ENCODE measurements around the gene PRKD1. TPM values are rescaled to one million over a fixed set of nuclear protein-coding genes. Genes with fewer than 3 reads are reported as not detected.

The PRKD1 gene
- 11.5 TPM for polyA plus RNA-seq (2013, experiment 1 of 4)
- 11.7 TPM for polyA plus RNA-seq (2013, experiment 2 of 4)
- 11.0 TPM for polyA plus RNA-seq (2013, experiment 3 of 4)
- 11.2 TPM for polyA plus RNA-seq (2013, experiment 4 of 4)

- WGBS, 2 experiments, result 0% methylated on average over 91 of the region's 91 CpGs
- H3K36me3 ChIP-seq (ENCODE audit: control insufficient read depth, insufficient read depth, low read length), result no peaks in the 10 kb centered on the region
- H3K27me3 ChIP-seq (ENCODE audit: control insufficient read depth, insufficient read depth, low read length, poor library complexity, severe bottlenecking), result peaks cover 38% of the 10 kb centered on the region
- H3K9me3 ChIP-seq (ENCODE audit: control insufficient read depth, low read length), result no peaks in the 10 kb centered on the region
- no peak within 1 kb of the TSS for H3K27ac ChIP-seq (ENCODE audit: insufficient read depth, low read depth, low read length, poor library complexity, severe bottlenecking)
- H3K4me1 ChIP-seq (ENCODE audit: control insufficient read depth, insufficient read depth, low read length), result peaks cover 16% of the 10 kb centered on the region
- H3K4me3 ChIP-seq (ENCODE audit: insufficient read depth, low read depth, low read length), result peak within 1 kb of the TSS; percentile 75
These were observed at the start of gene PRKD1 for GRCh38 chr14:29927376-29928116. TSS of gene PRKD1 (minus strand) at chr14:29927847.

DNA sequence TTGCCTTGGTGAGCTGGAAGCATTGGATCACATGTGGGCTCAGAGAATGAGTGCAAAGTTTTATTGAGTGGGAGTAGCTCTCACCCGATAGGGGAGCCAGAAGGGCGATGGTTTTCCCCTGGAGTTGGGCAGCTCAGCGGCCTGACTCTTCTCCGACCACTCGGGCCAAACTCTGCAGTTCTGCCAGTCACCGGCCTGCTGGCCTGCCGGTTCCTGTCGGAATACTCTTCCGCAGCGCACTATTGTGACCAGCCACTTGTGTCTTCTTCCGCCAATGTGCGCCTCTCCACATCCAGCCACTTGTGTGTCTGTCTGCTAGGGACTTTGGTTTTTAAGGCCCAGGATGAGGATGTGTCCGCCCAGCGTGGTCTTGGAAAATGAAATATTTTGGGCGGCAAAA, 43.5 kb upstream of the PRKD1 start:
- Histone ChIP-seq H3K4me1 (ENCODE audit: control insufficient read depth, insufficient read depth, low read length) (no peaks in the 10 kb centered on the region), H3K27ac (ENCODE audit: insufficient read depth, low read depth, low read length, poor library complexity, severe bottlenecking) (no peak overlapping the region), H3K9me3 (ENCODE audit: control insufficient read depth, low read length) (no peaks in the 10 kb centered on the region), H3K4me3 (ENCODE audit: insufficient read depth, low read depth, low read length) (no peak overlapping the region), H3K27me3 (ENCODE audit: control insufficient read depth, insufficient read depth, low read length, poor library complexity, severe bottlenecking) (no peaks in the 10 kb centered on the region), H3K36me3 (ENCODE audit: control insufficient read depth, insufficient read depth, low read length) (no peaks in the 10 kb centered on the region)
- WGBS, 2 experiments, result 97% methylated on average over 15 of the region's 15 CpGs

DNA sequence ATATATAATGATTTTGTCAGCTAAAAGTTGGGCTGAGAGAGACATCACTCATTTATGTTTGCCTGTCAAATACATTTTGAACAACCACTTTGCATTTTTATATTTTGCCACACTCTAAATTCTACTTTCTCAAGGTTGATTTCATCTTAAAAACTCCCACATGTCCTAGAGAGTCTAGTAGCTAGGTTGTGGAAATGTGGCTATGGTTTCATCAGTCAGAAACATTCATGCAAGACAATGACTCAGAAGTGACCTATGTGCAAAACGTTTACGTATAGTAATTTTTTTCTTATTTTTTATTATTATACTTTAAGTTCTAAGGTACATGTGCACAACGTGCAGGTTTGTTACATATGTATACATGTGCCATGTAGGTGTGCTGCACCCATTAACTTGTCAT, 27.4 kb upstream of the PRKD1 start:
- Histone ChIP-seq H3K4me3 (ENCODE audit: insufficient read depth, low read depth, low read length) (no peak overlapping the region), H3K4me1 (ENCODE audit: control insufficient read depth, insufficient read depth, low read length) (no peaks in the 10 kb centered on the region), H3K9me3 (ENCODE audit: control insufficient read depth, low read length) (no peaks in the 10 kb centered on the region), H3K27ac (ENCODE audit: insufficient read depth, low read depth, low read length, poor library complexity, severe bottlenecking) (no peak overlapping the region), H3K36me3 (ENCODE audit: control insufficient read depth, insufficient read depth, low read length) (no peaks in the 10 kb centered on the region), H3K27me3 (ENCODE audit: control insufficient read depth, insufficient read depth, low read length, poor library complexity, severe bottlenecking) (no peaks in the 10 kb centered on the region)
- WGBS, 2 experiments, result 100% methylated on average over 2 of the region's 3 CpGs; no CpG with 5 or more reads in 1 of the 2 experiments

DNA sequence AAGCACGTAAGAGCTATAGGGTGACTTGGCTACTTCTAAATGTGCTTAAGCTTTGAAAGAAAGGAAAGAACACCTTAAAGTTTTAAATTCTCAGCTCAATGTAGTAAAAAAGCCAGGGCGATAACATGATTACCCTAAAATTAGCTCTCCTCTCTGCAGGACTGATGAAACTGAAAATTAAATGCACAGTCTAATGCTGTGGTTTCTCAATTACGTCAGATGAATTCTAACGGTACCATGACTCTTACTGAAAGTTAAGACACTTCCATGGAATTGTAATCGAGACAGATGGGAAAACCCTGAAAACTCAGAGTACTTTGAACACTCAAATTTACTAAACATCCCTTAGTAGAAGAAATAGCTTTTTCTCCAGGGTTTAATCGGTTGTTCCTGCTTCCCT, 25.9 kb upstream of the PRKD1 start:
- no peaks in the 10 kb centered on the region for H3K27me3 ChIP-seq (ENCODE audit: control insufficient read depth, insufficient read depth, low read length, poor library complexity, severe bottlenecking)
- H3K36me3 ChIP-seq (ENCODE audit: control insufficient read depth, insufficient read depth, low read length), result no peaks in the 10 kb centered on the region
- 93 to 94% methylated on average over 6 of the region's 6 CpGs for WGBS, 2 experiments
- H3K27ac ChIP-seq (ENCODE audit: insufficient read depth, low read depth, low read length, poor library complexity, severe bottlenecking), result no peak overlapping the region
- no peaks in the 10 kb centered on the region for H3K4me1 ChIP-seq (ENCODE audit: control insufficient read depth, insufficient read depth, low read length)
- no peak overlapping the region for H3K4me3 ChIP-seq (ENCODE audit: insufficient read depth, low read depth, low read length)
- H3K9me3 ChIP-seq (ENCODE audit: control insufficient read depth, low read length), result no peaks in the 10 kb centered on the region

DNA sequence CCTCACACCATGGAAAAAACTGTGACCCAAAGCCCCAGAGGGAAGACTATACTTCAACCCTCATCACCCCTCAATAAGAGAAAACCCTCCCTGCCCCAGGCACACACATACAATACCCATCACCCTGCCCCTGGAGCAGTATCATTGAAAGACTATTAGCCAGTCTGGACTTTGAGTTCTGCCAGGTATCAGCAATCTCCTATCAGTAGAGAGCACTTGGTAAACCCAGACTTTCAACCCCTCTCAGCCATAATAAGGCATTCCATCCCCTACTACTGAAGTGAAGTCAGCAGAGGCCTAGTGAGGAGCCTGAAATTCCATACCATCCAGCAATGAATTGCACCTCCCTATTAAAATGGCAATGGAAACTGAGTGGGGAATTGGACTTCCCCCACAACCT, 16.4 kb upstream of the PRKD1 start:
- Histone ChIP-seq H3K27ac (ENCODE audit: insufficient read depth, low read depth, low read length, poor library complexity, severe bottlenecking) (no peak overlapping the region), H3K27me3 (ENCODE audit: control insufficient read depth, insufficient read depth, low read length, poor library complexity, severe bottlenecking) (no peaks in the 10 kb centered on the region), H3K9me3 (ENCODE audit: control insufficient read depth, low read length) (no peaks in the 10 kb centered on the region), H3K4me1 (ENCODE audit: control insufficient read depth, insufficient read depth, low read length) (no peaks in the 10 kb centered on the region), H3K36me3 (ENCODE audit: control insufficient read depth, insufficient read depth, low read length) (no peaks in the 10 kb centered on the region), H3K4me3 (ENCODE audit: insufficient read depth, low read depth, low read length) (no peak overlapping the region)

DNA sequence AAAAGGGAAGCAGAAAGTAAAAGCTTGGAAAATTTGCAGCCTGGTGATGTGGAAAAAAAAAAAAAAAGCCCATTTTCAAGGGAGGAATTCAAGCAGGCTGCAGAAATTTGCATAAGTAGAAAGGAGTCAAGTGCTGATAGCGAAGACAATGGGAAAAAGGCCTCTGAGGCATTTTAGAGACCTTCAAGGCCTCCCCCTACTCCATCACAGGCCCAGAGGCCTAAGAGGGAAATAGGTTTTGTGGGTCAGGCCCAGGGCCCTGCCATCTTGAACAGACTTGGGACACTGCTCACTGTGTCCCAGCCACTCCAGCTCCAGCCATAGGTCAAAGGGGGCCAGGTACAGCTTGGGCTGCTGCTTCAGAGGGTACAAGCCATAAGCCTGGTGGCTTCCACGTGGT, 13.8 kb upstream of the PRKD1 start:
- Histone ChIP-seq H3K4me1 (ENCODE audit: control insufficient read depth, insufficient read depth, low read length) (no peaks in the 10 kb centered on the region), H3K36me3 (ENCODE audit: control insufficient read depth, insufficient read depth, low read length) (no peaks in the 10 kb centered on the region), H3K9me3 (ENCODE audit: control insufficient read depth, low read length) (no peaks in the 10 kb centered on the region), H3K27me3 (ENCODE audit: control insufficient read depth, insufficient read depth, low read length, poor library complexity, severe bottlenecking) (no peaks in the 10 kb centered on the region), H3K27ac (ENCODE audit: insufficient read depth, low read depth, low read length, poor library complexity, severe bottlenecking) (no peak overlapping the region), H3K4me3 (ENCODE audit: insufficient read depth, low read depth, low read length) (no peak overlapping the region)
- WGBS, 2 experiments, result 67 to 77% methylated on average over 1 to 2 of the region's 2 CpGs

- 77 to 89% methylated on average over 3 of the region's 3 CpGs for WGBS, 2 experiments
- Histone ChIP-seq H3K4me1 (ENCODE audit: control insufficient read depth, insufficient read depth, low read length) (no peaks in the 10 kb centered on the region), H3K9me3 (ENCODE audit: control insufficient read depth, low read length) (no peaks in the 10 kb centered on the region), H3K36me3 (ENCODE audit: control insufficient read depth, insufficient read depth, low read length) (no peaks in the 10 kb centered on the region), H3K27ac (ENCODE audit: insufficient read depth, low read depth, low read length, poor library complexity, severe bottlenecking) (no peak overlapping the region), H3K4me3 (ENCODE audit: insufficient read depth, low read depth, low read length) (no peak overlapping the region), H3K27me3 (ENCODE audit: control insufficient read depth, insufficient read depth, low read length, poor library complexity, severe bottlenecking) (no peaks in the 10 kb centered on the region)
These were observed 12.8 kb upstream of the PRKD1 start for GRCh38 chr14:29940482-29940881.

DNA sequence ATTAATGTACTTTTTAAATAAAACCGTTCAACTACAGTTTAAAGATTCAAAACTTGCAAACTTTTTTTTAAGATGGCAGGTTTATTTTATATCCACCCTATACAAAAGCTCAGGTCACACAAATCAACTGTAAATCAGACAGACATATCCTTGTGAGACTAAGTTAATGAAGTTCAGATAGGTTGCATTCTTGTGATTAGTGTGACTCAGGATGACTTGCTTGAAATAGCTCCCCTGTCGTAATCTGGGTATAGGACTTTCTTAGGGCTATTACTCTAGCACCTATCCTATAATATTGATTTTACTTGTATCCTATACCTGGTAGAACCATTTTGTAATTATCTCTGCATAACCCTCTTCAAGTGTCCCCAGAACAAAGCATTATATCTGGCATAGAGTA, 9.5 kb upstream of the PRKD1 start:
- Histone ChIP-seq H3K4me3 (ENCODE audit: insufficient read depth, low read depth, low read length) (no peak overlapping the region), H3K4me1 (ENCODE audit: control insufficient read depth, insufficient read depth, low read length) (no peaks in the 10 kb centered on the region), H3K9me3 (ENCODE audit: control insufficient read depth, low read length) (no peaks in the 10 kb centered on the region), H3K36me3 (ENCODE audit: control insufficient read depth, insufficient read depth, low read length) (no peaks in the 10 kb centered on the region), H3K27me3 (ENCODE audit: control insufficient read depth, insufficient read depth, low read length, poor library complexity, severe bottlenecking) (no peaks in the 10 kb centered on the region), H3K27ac (ENCODE audit: insufficient read depth, low read depth, low read length, poor library complexity, severe bottlenecking) (no peak overlapping the region)
- WGBS, 2 experiments, result 73 to 100% methylated on average over 1 of the region's 2 CpGs

DNA sequence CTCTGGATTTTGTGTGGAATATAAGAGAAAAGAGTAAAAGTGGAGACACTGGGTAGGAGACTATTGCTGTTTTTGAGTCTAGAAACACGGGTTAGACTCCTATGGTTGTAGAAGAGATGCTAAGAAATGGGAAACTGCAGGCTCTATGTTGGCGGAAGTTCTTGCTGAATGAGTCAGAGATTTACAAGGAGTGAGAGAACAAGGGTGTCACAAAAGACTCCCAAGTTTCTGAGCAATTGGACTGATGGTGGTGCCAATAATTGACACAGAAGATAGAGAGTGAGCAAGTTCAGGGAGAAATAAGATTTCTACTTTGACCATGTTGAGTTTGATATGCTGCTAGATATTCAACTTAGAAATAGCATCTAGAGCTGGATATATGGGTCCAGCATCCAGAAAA, 2.6 kb upstream of the PRKD1 start:
- peaks cover 35% of the 10 kb centered on the region for H3K27me3 ChIP-seq (ENCODE audit: control insufficient read depth, insufficient read depth, low read length, poor library complexity, severe bottlenecking)
- WGBS, 2 experiments, result 56 to 64% methylated on average over 2 of the region's 2 CpGs
- H3K9me3 ChIP-seq (ENCODE audit: control insufficient read depth, low read length), result no peaks in the 10 kb centered on the region
- no peak overlapping the region for H3K4me3 ChIP-seq (ENCODE audit: insufficient read depth, low read depth, low read length)
- H3K4me1 ChIP-seq (ENCODE audit: control insufficient read depth, insufficient read depth, low read length), result peaks cover 13% of the 10 kb centered on the region
- no peaks in the 10 kb centered on the region for H3K36me3 ChIP-seq (ENCODE audit: control insufficient read depth, insufficient read depth, low read length)
- no peak overlapping the region for H3K27ac ChIP-seq (ENCODE audit: insufficient read depth, low read depth, low read length, poor library complexity, severe bottlenecking)

DNA sequence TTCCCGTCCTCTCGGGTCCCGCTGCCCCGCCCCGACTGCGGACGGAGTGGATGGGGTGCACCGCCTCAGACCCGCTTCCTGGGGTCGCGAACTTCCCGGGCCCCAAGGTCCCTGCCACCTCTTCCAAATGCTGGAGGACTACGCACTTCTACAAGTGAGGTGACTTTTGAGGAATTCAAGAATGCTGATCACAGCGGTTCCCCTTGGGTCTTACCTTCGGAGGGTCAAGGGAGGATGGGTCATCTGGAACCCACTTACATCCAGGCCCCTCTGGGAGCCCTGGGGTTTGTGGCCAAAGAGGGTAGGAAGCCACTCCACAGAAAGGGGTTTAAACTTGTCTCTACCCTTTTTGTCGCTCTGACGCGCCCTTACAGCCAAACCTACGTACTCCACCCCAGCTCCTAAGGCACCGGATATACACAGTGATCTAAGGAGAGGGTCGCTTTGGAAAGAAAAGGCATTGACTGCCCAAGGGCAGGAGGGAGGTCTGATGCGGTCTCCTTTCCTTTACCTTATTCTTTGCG, 532 bp upstream of the PRKD1 start:
- peaks cover 38% of the 10 kb centered on the region for H3K27me3 ChIP-seq (ENCODE audit: control insufficient read depth, insufficient read depth, low read length, poor library complexity, severe bottlenecking)

More for the DNA sequence above, 532 bp upstream of the PRKD1 start:
- H3K4me1 ChIP-seq (ENCODE audit: control insufficient read depth, insufficient read depth, low read length), result peaks cover 16% of the 10 kb centered on the region
- 12 to 15% methylated on average over 23 of the region's 23 CpGs for WGBS, 2 experiments
- no peak overlapping the region for H3K27ac ChIP-seq (ENCODE audit: insufficient read depth, low read depth, low read length, poor library complexity, severe bottlenecking)
- no peaks in the 10 kb centered on the region for H3K36me3 ChIP-seq (ENCODE audit: control insufficient read depth, insufficient read depth, low read length)
- H3K9me3 ChIP-seq (ENCODE audit: control insufficient read depth, low read length), result no peaks in the 10 kb centered on the region
- peak overlapping the region; percentile 75 for H3K4me3 ChIP-seq (ENCODE audit: insufficient read depth, low read depth, low read length)

Measured in ectodermal cell (in vitro differentiated cells).